GM19372 (cell line): Measurements from ENCODE around the gene SERPINB10.
"Not testable (repeated sequence)": the region's sequence is repeated elsewhere in the genome, so short reads cannot be mapped to it uniquely, and the experiment has no call there.

Experiments
- ATAC-seq: cut with Tn5 transposase; IDR thresholded peaks from one replicate; pipeline ENCODE4 v1.9.1; 2021; ENCODE audit warnings: mild to moderate bottlenecking, low read depth, moderate library complexity; ENCODE audit not compliant: unreplicated experiment

SERPINB10 gene

DNA sequence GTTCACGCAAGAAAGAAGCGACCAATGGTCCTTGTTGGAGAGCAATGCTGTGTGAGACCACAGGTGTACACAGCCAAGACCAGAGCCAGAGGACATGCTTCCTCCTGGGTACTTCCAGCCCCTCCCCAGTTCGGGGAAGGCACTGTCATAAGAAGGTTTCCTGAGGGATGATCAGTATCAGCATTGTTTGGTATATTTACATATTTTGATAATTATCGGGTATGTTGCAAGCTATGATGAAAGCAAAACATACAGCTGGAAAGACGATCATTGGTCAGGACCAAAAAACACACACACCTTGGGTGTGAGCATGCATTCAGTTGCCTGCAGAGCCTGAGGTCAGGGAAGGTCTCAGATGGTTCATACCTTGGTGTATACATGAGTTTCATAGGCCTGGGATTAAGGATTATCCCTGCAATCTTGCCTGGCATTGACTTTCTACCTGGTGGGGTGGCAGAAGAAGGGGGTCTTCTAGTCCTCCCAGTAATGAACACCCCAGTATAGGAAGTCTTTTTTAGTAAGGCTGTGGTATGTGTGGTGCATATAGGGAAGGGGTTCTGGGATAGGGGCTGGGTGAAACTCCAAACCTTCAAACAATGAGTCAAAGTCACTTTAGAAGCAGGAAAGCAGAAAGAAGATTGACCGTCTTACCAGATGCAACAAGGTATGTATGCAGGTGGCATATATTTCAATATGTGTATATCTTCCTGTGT, 17.4 kb upstream of the SERPINB10 start:
- no peak for ATAC-seq

GRCh38 chr18:63890950-63891304, 16.8 kb upstream of the SERPINB10 start:
- no peak for ATAC-seq

DNA sequence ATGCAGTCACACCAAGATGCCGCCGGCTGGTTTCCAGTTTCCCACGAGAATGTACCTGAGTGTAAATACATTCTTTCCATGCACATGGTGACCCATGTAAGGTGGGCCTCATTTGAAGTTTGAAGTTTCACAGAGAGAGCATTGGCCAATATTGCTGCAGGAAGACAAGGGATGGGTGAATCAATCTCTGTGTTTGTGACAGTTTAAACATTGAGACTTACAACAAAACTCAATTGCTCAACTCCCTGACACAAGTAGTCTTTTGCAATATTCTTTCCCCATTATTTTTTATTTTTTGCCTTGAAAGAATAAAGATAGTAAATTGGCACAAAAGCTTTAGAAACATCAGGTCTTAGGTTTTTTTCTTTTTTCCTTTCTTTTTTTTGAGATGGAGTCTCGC, 15.2 kb upstream of the SERPINB10 start:
- no peak for ATAC-seq

DNA sequence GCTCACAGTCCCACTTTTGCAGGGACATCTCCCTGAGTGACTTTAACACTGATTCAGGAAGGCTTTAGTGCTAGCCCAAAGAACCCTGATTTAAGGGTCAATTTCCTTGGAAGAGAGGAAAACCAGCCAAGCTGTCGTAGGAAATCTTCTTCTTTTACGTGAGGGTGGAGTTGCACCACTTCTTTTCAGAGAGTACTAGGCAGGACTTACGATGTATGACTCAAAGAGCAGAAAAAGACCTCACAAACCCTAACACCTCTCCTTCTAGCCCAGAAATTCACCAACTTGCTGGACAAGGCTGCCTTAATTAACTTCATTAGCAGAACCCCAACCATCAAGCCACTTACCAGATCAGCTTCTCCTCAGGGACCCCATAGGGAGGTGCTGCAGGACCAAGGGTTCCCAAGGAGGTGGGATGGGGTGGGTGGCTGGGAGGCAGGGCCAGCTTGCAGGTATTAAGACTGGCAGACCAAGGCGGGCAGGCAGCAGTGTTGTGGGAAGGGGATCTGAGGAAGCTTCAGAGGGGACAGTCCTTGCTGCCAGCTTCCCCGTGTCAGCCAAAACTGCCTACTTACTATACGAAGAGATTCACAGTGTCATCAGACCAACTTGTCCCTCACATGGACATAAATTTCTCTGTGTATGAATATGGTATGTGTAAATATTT, 13.5 kb upstream of the SERPINB10 start:
- ATAC-seq: no peak

- ATAC-seq: no peak
Observed at GRCh38 chr18:63895190-63895589, 12.6 kb upstream of the SERPINB10 start.

DNA sequence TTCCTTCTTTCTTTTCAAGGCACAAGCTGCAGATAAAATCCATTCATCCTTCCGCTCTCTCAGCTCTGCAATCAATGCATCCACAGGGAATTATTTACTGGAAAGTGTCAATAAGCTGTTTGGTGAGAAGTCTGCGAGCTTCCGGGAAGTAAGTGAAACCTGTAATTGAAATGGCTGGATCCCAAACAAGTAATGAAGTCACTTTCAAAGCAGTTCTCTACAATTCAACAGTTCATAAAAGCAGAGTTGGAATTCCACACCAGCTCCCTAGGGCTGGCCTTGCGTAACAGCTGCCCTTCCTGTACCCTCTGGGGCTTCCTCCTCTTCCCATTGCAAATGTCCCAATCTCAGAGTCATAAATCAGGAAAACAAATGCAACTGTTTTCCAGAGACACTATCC, 10.7 kb upstream of the SERPINB10 start:
- no peak for ATAC-seq

DNA sequence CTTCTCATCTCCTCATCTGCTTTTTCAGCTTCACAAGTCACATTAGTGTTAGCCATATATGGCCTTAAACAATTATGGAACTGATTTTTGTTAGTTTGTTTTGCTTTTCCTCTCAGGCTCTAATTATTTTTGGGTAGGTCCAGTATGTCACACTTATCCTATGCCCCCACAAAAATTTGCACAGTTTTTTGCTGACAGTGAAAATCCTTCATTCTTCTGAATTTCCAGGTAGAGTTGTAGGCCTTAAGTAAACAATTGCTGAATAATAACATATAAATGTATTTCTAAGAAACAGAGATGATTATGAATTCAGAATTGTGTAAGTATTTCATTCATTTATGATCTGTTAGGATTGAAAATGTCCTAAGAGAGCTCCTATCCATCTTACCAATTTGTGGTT, 8.6 kb upstream of the SERPINB10 start:
- ATAC-seq: no peak

- no peak for ATAC-seq
Observed at GRCh38 chr18:63903851-63904570, 3.7 kb upstream of the SERPINB10 start.

DNA sequence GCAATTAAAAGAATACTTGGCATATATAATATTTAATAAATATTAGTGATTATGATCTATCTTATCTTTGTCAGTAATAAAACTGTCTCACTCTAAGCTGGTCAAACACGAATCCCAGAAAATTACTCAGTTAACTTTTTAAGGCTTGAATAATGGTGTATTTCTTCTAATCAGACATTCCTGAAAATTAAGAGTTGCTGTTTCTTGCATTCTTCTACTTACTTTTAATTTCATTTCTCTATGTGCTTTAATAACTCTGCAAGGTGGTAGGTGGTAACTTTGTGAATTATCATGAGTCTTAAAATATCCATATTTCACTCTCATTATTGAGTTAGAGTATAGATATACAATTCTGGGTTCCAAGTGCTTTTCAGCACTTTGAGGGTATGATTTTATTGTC, 3.1 kb upstream of the SERPINB10 start:
- no peak for ATAC-seq

DNA sequence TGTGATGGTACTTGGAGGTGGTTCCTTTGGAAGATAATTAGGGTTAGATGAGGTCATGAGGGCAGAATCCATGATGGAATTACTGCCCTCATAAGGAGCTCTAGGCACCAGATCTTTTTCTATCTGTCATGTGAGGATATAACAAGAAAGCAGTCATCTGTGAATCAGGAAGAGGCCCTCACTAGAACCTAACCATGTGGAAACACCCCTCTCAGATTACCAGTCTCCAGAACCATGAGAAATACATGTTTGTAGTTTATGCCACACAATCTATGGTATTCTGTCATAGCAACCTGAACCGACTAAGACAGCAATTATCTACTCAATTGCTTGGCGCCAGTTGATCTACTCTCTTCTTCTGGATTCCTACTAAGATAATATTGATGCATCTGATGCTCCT, 2.4 kb upstream of the SERPINB10 start:
- no peak for ATAC-seq

- ATAC-seq: no peak
Observed at GRCh38 chr18:63906056-63906455, 1.7 kb upstream of the SERPINB10 start.

GRCh38 chr18:63908858-63909257, 1.1 kb downstream of the SERPINB10 start:
- ATAC-seq: no peak

DNA sequence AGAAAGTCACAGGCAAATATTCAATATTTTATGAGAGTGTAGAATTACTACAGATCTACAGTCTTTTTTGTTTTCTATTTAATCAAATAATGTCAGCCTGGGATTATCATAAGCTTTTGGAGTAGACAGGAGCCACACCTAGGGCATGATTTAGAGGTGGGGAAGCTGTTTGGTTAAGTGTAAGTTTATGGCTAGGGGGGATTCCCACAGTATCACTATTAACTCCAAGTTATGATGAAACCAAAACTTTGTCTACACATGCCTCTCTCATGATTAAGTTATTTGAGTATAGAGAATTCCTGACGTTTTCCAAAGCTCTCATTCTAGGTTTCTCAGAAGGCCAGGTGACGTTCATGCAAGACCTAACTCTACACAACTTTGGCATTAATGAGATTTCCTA, 2.1 kb downstream of the SERPINB10 start:
- ATAC-seq: peak; percentile 50

- no peak for ATAC-seq
Observed at GRCh38 chr18:63917817-63918216, 10.1 kb downstream of the SERPINB10 start.

- no peak for ATAC-seq
Observed at GRCh38 chr18:63922049-63922448, 14.3 kb downstream of the SERPINB10 start.

DNA sequence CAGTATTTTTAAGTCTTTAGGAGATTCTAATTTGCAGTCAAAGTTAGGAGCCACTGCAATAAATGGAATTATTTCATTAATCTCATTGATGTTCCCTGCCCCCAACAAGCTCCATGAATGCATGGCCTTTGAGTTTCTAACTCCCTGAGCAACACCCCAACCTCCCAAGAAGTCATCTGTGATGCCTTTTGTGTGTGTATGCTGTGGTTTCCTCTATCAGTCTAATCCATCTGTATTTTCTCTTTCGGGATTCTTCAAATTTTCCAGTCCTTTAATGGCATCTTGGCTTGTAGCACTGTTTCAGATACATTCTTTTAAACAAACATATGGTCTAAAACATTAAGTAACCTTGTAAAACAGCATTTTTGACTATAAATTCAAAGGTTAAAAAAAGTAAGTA, 16.8 kb downstream of the SERPINB10 start:
- ATAC-seq: no peak

DNA sequence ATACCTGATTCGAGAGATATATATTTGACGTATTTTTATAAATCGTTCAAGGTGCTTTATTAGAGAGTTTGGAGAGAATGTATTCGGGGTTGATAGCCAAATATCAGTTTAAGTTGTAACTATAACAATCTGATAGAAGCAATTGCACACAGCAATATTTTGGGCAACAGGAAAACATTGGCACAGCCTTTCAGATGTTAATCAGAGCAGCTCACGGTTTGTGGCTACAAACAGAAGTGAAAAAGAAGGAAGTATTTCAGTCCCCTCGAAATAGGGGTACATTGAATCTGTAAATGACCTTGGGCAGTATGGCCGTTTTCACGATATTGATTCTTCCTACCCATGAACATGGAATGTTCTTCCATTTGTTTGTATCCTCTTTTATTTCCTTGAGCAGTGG, 20.6 kb downstream of the SERPINB10 start:
- no peak for ATAC-seq

GRCh38 chr18:63929369-63929768, 21.6 kb downstream of the SERPINB10 start:
- not testable (repeated sequence) for ATAC-seq

DNA sequence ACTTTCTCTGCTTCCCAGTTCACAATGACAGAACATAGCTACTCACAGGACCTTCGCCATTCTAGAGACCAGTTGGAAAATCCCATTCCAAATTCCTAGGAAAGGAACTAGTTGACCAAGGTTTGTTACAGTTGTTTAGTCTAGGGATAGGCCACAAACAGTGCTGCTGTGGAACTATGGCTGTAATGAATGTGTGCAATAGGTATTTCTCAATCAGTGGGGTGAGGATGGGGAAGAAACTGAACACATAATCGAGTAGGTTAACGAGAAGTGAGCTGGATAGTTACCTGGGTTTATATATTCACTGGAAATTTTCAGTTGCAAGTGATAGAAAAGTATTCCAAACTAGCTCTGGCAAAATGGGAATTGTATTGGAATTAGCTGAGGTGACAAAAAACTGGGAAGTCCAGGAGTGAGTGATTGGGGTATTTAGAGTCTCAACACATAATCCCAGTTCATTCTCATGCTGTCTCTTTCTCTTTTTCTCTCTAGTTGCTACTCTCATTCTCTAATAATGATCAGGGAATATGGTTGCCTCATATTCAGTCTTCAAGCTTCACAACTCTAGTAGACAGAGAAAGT, 23.1 kb downstream of the SERPINB10 start:
- ATAC-seq: no peak

DNA sequence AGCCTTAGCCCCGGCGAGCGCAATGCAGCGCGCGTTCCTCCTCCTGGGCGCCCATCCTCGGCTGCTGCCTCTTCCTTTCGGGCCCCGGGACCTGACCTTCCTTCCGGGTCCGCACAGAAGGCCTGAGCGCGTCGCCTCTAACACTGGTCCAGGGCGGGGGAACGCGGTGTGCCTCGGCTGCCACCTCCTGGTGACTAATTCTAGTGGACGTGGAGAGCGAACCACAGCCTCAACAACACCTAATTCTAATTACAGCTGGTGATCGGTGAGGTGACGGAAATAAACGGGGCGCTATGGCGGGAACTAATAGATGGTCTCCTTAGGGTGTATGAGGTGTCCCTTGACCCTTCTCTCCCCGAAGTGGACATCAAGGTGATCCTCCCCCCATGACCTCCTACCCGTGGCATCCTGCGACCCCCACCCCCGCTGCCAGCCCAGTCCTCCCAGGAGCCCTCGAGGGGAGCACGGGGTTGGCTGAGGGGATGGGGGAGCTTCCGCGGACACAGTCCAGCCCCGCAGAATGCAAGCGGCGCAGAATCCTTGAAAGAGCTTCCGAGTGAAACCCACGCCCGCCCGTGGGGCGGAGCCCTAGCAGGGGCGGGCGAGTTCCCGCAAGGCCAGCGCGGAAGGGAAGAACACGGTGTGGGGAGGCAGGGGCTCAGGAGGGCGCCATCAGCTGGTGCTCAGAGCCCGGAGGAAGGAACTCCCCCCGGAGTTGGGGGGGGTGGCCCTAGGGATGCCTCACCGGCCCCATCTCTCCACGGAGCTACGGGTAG, 28.6 kb downstream of the SERPINB10 start:
- peak; percentile 98 for ATAC-seq

GRCh38 chr18:63936932-63937393, 29.2 kb downstream of the SERPINB10 start:
- ATAC-seq: no peak
